Activated naive CD8-positive, alpha-beta T cell (primary cell): Measurements from ENCODE around the gene PPCDC.
"Not testable (repeated sequence)": the region's sequence is repeated elsewhere in the genome, so short reads cannot be mapped to it uniquely, and the experiment has no call there.

Experiments
- H3K27ac Mint-ChIP-seq: one replicate; pipeline ENCODE4 v1.8.0; 2021; ENCODE audit warnings: mixed read lengths
- H3K27me3 Mint-ChIP-seq: one replicate; pipeline ENCODE4 v1.8.0; 2021; ENCODE audit warnings: mixed read lengths
- H3K36me3 Mint-ChIP-seq: one replicate; pipeline ENCODE4 v1.8.0; 2021; ENCODE audit warnings: mixed read lengths
- H3K4me1 Mint-ChIP-seq: one replicate; pipeline ENCODE4 v1.8.0; 2021; ENCODE audit warnings: low read depth, mixed read lengths
- H3K4me3 Mint-ChIP-seq: one replicate; pipeline ENCODE4 v1.8.0; 2021; ENCODE audit warnings: mild to moderate bottlenecking, mixed read lengths
- H3K9me3 Mint-ChIP-seq: one replicate; pipeline ENCODE4 v1.8.0; 2021; ENCODE audit warnings: low read depth, mixed read lengths

Gene PPCDC

DNA sequence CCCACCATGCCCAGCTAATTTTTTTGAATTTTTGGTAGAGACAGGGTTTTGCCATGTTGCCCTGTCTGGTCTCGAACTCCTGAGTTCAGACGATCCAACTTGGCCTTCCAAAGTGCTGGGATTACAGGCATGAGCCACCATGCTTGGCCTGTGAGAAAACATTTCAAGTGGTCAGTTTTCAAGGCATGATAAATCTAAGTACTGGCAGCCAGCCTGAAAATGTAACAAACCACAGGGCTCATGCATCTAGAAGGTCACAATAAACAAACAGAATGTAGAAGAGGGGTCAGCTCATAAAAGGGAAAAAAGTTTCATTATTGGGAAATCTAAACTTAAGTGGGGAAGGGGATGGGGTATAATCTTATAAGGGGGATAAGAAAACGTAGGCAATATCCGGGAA lies 39.9 kb downstream of the PPCDC start:
- no peak overlapping the region for H3K27ac Mint-ChIP-seq

DNA sequence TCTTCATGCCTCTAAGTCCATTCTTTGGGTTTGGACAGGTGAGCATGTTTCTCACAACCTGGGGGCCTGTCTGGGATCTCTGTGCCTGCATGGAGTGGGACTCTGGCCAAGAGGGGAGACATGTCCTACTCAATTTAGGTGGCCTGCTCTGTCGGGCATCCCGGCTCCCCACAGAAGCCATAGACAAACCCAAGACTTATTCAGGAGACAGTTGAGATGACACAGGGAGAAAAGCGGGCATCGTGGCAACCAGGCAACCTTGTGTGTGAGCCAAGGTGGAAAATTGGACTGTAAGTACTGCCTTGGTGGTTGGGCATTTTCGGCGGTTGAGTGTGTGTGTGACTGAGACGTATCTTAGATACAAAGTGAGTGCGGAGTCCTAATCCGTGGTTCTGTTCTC lies 40.5 kb downstream of the PPCDC start:
- Mint-ChIP-seq H3K27me3 (no peaks in the 10 kb centered on the region), H3K4me3 (no peak overlapping the region), H3K36me3 (peaks cover 3% of the 10 kb centered on the region), H3K27ac (no peak overlapping the region), H3K9me3 (no peaks in the 10 kb centered on the region), H3K4me1 (peaks cover 28% of the 10 kb centered on the region)

More for the DNA sequence above, 39.9 kb downstream of the PPCDC start:
- Mint-ChIP-seq H3K9me3 (no peaks in the 10 kb centered on the region), H3K27me3 (no peaks in the 10 kb centered on the region), H3K36me3 (peaks cover under 1% of the 10 kb centered on the region), H3K4me1 (peaks cover 28% of the 10 kb centered on the region), H3K4me3 (no peak overlapping the region)

DNA sequence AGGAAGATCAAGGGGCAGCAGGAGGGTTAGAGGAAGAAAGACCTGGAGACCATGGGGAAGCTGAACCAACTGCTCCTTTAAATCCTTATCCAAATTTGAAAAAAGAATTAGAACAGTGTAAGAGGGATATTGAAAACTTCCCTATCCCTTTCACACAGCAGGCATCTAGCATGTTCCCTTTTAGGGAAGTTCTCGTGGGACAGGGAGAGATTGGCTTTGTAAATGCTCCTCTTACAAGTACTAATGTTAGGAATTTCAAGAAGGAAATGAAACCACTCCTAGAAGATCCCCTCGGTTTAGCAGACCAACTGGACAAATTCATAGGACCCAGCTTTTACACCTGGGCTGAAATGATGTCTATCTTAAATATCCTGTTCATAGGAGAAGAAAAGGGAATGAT lies 41.5 kb downstream of the PPCDC start:
- H3K4me3 Mint-ChIP-seq: no peak overlapping the region
- no peak overlapping the region for H3K27ac Mint-ChIP-seq
- H3K27me3 Mint-ChIP-seq: no peaks in the 10 kb centered on the region
- H3K36me3 Mint-ChIP-seq: peaks cover 3% of the 10 kb centered on the region
- H3K9me3 Mint-ChIP-seq: no peaks in the 10 kb centered on the region
- peaks cover 28% of the 10 kb centered on the region for H3K4me1 Mint-ChIP-seq

DNA sequence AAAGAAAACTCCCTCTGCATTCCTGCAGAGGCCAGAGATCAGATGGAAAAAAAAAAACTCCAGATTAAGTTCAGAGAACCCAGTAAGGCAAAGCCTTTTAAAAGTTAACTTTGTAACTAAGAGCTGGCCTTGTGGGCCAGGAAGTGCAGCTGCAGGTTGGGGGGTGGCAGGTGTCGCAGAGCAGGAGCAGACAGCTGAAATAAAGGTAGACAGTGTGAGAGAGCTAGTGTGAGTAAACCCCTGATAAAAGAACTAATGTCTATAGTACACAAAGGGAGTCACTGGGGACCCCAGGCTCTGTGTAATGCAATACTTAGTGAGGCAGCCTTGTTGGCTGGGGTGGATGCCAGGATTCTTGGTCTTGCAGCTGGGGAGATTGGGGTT lies 42.1 kb downstream of the PPCDC start:
- Mint-ChIP-seq H3K4me3 (no peak overlapping the region), H3K36me3 (peaks cover 3% of the 10 kb centered on the region), H3K4me1 (peaks cover 28% of the 10 kb centered on the region), H3K27ac (no peak overlapping the region), H3K27me3 (no peaks in the 10 kb centered on the region), H3K9me3 (no peaks in the 10 kb centered on the region)

DNA sequence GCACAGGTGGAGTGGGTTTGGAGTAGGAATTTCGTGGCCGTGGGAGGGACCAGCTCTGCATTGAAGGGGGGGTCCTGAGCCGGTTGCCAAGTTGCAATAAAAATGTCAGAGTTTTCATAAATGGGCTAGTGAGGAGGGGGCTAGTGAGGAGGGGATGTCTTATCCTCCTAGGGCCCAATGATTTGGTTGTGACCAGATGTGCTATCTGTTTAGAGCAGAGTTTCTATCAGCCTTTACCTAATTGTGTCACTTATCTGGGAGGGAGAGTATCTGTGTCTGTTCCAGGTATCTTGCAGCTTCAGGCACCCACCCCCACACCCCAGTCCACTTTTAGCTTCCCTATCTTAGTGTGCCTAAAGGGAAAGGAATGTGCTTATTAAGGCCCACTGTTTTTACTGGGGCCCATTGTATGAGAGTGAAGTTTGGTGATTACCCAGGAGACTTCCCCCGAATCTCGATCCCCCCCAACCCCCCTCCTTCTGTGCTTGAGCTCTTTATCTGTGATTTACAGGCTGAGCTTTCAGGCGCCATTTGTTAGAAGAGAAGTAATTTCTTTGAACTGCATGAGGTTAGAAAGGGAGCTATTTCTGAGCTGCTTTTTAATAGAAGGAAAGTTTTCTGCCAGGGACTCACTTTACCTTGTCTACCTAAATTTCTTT lies 42.6 kb downstream of the PPCDC start:
- Mint-ChIP-seq H3K36me3 (peaks cover 3% of the 10 kb centered on the region), H3K27me3 (no peaks in the 10 kb centered on the region), H3K9me3 (no peaks in the 10 kb centered on the region), H3K27ac (peak overlapping the region; percentile 58), H3K4me1 (peaks cover 28% of the 10 kb centered on the region), H3K4me3 (no peak overlapping the region)

DNA sequence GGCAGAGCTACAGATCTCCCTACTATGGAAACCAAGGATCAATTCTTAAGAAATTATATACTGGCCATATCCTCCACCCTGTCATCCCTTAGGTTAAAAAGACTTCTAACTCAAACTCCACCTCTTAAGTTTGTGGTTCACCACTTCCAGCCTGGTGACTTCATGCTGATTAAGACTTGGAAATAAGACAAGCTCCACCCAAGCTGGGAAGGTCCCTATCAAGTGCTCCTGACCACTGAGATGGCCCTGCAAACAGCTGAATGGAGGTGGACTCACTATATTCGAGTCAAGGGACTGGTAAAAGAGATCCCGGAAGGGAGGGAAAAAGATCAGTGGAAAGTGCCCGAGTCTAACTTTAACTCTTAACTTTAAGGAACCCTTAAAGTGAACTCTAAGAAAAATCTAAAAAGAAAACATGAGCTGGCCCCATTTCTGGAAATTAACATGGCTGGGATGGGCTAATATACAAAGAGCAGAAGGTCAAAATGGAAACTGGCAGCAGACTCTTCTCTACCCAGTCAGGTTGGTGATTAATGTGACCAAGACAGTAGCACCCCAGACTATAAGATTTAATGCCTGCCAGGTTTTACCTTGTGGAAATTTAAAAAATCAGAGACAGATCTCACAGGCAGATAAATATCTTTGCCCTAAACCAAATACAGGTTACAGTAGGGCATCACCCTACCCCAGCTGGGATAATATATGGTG lies 43.9 kb downstream of the PPCDC start:
- peaks cover 5% of the 10 kb centered on the region for H3K27me3 Mint-ChIP-seq
- no peaks in the 10 kb centered on the region for H3K9me3 Mint-ChIP-seq
- H3K4me3 Mint-ChIP-seq: peak overlapping the region; percentile 46
- peaks cover 7% of the 10 kb centered on the region for H3K36me3 Mint-ChIP-seq
- peak overlapping the region; percentile 17 for H3K27ac Mint-ChIP-seq
- peaks cover 30% of the 10 kb centered on the region for H3K4me1 Mint-ChIP-seq

DNA sequence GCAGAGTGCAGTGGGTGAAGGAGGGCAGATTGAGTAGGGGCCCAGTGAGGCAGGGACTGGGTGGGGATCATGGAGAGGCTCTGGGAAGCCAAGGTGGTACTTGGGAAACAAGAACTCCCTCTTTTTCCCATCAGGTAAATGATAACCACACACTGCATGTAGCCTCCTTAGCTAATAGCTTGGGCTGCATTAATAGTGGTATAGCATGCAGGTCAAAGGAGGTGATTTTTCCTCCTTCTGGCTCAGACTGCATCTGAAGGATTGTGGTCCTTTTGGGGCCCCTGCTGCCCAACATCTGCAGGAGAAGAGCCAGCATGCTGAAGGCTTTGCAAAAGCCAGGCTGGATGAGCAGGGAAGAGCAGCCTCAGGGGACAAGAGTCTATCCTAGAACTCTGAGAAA lies 45.4 kb downstream of the PPCDC start:
- Mint-ChIP-seq H3K36me3 (peaks cover 10% of the 10 kb centered on the region), H3K9me3 (no peaks in the 10 kb centered on the region), H3K4me1 (peaks cover 33% of the 10 kb centered on the region), H3K4me3 (no peak overlapping the region), H3K27me3 (peaks cover 5% of the 10 kb centered on the region), H3K27ac (peak overlapping the region; percentile 54)

DNA sequence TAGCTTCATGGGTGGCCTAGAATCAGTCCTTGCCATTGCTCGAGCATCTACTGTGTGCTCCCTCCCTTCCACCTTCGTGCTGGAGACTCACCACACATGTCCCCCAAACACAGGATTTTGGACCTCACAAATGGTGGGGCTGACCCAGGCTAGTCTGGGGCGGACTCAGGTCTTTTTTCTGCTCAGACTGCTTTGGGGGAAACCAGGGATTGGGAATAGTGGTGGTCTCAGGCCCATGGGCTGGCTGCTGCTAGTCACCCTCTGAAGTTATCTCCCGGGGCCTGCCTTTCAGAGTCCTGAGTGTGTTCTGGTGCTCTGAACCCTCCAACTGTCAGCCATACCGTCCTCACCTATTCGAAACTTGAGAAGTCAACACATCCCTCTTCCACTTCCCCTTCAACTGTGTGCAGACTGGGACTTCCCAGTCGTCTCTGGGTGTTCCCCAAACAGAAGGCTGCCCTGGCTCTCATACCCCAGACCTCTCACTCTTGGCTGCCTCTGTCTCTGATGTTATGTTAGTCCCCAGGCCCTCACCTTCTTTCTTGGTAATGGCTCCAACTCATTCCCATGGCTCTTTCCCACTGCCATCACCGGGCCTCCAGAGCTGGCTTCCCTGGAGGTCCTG lies 46.0 kb downstream of the PPCDC start:
- H3K4me1 Mint-ChIP-seq: peaks cover 33% of the 10 kb centered on the region
- peaks cover 10% of the 10 kb centered on the region for H3K36me3 Mint-ChIP-seq
- peaks cover 5% of the 10 kb centered on the region for H3K27me3 Mint-ChIP-seq
- no peak overlapping the region for H3K4me3 Mint-ChIP-seq
- H3K27ac Mint-ChIP-seq: no peak overlapping the region
- no peaks in the 10 kb centered on the region for H3K9me3 Mint-ChIP-seq

DNA sequence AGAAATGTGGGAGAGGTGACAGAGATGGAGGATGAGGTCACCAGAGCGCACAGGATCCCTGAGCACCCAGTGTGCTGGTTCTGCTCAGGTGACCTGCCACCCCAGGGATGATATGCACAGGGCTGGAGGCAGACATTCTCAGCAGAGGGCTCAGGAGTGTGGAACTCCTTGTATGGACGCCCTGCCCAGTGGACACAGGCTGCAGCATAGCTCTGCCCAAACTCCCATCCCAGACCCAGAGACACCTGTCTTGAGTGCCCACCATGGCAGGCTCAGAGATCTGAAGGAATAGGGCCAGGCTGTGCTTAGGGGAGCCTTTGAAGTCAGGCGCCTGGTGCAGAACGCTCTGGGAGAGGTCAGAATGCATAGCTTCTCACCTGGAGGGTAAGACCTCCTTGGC lies 47.3 kb downstream of the PPCDC start:
- Mint-ChIP-seq H3K4me1 (peaks cover 25% of the 10 kb centered on the region), H3K36me3 (peaks cover 13% of the 10 kb centered on the region), H3K27me3 (peaks cover 6% of the 10 kb centered on the region), H3K4me3 (no peak overlapping the region), H3K9me3 (peaks cover 4% of the 10 kb centered on the region), H3K27ac (no peak overlapping the region)

DNA sequence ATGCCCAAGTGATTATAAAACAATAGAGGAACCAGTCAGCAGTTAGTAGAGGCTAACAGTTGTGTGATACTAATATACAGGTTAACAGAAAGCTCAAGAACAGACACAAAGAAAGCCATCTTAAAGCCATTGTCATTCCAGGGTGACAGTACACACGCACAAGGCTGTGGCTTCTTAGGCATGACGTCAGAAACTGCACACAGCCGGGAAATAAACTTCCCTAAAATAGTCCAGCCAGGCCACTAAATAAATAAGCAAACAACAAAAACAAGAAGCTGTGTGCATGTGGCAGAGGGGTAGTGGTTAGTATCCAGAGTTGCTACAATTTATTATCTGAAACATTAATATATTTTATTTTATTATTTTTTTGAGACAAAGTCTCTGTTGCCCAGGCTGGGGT lies 49.8 kb downstream of the PPCDC start:
- peaks cover 14% of the 10 kb centered on the region for H3K36me3 Mint-ChIP-seq
- no peak overlapping the region for H3K27ac Mint-ChIP-seq
- no peak overlapping the region for H3K4me3 Mint-ChIP-seq
- H3K9me3 Mint-ChIP-seq: peaks cover 5% of the 10 kb centered on the region
- H3K4me1 Mint-ChIP-seq: peaks cover 11% of the 10 kb centered on the region
- H3K27me3 Mint-ChIP-seq: peaks cover 6% of the 10 kb centered on the region

DNA sequence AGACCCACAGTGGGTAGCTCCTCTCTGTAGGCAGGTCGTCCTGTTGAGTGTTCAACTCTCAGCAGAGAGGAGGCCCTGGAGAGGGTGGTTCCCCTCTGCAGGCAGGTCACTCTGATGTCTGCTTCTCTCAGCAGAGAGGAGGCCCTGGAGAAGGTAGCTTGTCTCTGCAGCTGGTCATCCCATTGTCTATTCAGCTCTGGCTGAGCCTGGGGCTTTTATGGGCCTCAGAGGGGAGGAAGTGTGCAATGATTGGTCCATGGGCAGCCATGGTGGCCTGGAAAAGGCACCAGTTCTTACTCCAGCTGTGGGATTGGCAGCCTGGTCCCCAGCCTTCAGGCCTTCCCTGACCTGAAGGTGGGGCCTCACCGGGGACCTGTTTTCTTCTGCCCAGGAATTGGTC lies 52.9 kb downstream of the PPCDC start:
- Mint-ChIP-seq H3K36me3 (peaks cover 9% of the 10 kb centered on the region), H3K27me3 (peaks cover 12% of the 10 kb centered on the region), H3K27ac (no peak overlapping the region), H3K9me3 (peaks cover 5% of the 10 kb centered on the region), H3K4me1 (peaks cover 11% of the 10 kb centered on the region), H3K4me3 (no peak overlapping the region)

DNA sequence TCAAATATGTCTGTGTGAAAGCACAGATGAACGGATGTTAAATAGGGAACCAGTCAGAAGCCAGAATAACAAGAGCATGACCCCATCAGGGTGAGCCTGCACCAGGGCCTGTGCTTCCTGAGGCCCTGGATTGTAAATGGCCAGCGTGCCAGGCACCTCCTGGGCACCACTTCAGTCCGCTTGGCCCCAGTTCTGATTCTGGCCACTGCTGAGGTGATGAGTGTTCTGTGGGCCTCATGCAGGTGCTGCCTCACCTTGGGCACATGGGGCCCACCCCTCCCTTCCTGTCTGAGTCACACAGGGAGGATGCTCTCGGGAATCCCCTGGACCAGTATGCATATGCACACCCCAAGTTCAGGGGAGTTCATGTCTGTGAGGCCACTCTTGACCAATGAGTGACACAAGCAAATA lies 54.2 kb downstream of the PPCDC start:
- H3K27me3 Mint-ChIP-seq, H3K27ac Mint-ChIP-seq, H3K36me3 Mint-ChIP-seq, H3K4me3 Mint-ChIP-seq, H3K9me3 Mint-ChIP-seq, H3K4me1 Mint-ChIP-seq: not testable (repeated sequence)

DNA sequence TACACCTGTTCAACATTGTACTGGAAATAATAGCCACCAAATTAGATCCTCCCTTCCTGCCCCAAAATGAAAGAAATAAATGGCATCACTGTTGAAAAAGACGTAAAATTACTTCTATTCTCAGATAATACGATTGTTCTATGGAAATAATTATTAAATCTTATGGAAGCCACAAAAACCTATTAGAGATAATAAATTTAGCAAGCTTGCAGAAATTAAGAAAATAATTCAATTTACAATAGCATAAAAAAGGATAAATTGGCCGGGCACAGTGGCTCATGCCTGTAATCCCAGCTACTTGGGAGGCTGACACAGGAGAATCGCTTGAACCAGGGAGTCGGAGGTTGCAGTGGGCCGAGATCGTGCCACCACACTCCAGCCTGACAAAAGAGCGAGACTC lies 57.8 kb downstream of the PPCDC start:
- H3K9me3 Mint-ChIP-seq: peaks cover 6% of the 10 kb centered on the region
- H3K27me3 Mint-ChIP-seq: peaks cover 5% of the 10 kb centered on the region
- no peak overlapping the region for H3K4me3 Mint-ChIP-seq
- no peak overlapping the region for H3K27ac Mint-ChIP-seq
- H3K36me3 Mint-ChIP-seq: peaks cover 3% of the 10 kb centered on the region
- peaks cover 6% of the 10 kb centered on the region for H3K4me1 Mint-ChIP-seq

DNA sequence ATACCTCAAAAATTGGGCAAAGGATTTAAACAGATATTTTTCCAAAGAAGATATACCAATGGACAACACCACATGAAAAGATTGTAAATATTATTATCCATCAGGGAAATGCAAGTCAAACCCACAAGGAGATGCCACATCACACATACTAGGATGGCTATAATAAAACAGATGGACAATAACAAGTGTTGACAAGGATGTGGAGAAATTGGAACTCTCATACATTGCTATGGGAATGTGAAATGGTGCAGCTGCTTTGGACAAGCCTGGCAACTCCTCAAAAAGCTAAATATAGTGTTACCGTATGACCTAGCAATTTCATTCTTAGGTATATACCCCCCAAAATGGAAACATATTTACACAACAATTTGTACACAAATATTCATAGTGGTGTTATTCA lies 59.3 kb downstream of the PPCDC start:
- no peak overlapping the region for H3K27ac Mint-ChIP-seq
- H3K4me3 Mint-ChIP-seq: no peak overlapping the region
- peaks cover 7% of the 10 kb centered on the region for H3K27me3 Mint-ChIP-seq
- H3K36me3 Mint-ChIP-seq: peaks cover 12% of the 10 kb centered on the region
- H3K4me1 Mint-ChIP-seq: peaks cover 2% of the 10 kb centered on the region
- peaks cover 16% of the 10 kb centered on the region for H3K9me3 Mint-ChIP-seq

DNA sequence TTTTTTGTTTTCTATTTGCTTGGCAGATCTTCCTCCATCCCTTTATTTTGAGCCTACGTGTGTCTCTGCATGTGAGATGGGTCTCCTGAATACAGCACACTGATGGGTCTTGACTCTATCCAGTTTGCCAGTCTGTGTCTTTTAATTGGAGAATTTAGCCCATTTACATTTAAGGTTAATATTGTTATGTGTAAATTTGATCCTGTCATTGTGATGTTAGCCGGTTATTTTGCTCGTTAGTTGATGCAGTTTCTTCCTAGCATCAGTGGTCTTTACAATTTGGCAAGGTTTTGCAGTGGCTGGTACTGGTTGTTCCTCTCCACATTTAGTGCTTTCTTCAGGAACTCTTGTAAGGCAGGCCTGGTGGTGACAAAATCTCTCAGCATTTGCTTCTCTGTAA lies 62.3 kb downstream of the PPCDC start:
- not testable (repeated sequence) for H3K4me3 Mint-ChIP-seq

More for the DNA sequence above, 62.3 kb downstream of the PPCDC start:
- H3K27ac Mint-ChIP-seq, H3K27me3 Mint-ChIP-seq, H3K4me1 Mint-ChIP-seq: not testable (repeated sequence)
- H3K36me3 Mint-ChIP-seq: peaks cover 14% of the 10 kb centered on the region
- H3K9me3 Mint-ChIP-seq: peaks cover 16% of the 10 kb centered on the region
